OCI-LY3 (cell line): Measurements from ENCODE around the gene RFTN1.

Experiments
- EZH2phosphoT487 ChIP-seq: fragments of 200-600 bp; shearing (Covaris generic); IDR thresholded peaks from 2 replicates; pipeline ENCODE4 v1.6.1; 2018; ENCODE audit warnings: antibody characterized with exemption, mixed run types, low read depth
- TF ChIP-seq, protein P1 (sequence below): fragments of 200-600, 300-600 bp; sonication (generic); IDR thresholded peaks from 2 replicates; pipeline ENCODE4 v1.5.1; 2014; ENCODE audit warnings: antibody characterized with exemption, low read length, low read depth

DNA sequence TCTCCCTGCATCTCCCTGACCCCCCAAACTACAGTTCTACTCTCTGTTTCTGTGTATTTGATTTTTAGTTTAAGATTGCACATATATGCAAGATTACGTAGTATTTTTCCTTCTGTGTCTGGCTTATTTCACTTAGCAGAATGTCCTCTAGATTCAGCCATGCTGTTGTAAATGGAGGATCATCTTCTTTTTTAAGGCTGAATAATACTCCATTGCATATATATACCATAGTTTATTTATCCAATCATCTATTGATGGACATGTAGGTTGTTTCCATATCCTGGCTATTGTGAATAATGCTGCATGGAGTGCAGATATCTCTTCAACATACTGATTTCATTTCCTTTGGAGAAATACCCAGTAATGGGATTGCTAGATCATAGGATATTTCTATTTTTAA is 70.8 kb downstream of the RFTN1 start:
- TF ChIP-seq, protein P1, sequence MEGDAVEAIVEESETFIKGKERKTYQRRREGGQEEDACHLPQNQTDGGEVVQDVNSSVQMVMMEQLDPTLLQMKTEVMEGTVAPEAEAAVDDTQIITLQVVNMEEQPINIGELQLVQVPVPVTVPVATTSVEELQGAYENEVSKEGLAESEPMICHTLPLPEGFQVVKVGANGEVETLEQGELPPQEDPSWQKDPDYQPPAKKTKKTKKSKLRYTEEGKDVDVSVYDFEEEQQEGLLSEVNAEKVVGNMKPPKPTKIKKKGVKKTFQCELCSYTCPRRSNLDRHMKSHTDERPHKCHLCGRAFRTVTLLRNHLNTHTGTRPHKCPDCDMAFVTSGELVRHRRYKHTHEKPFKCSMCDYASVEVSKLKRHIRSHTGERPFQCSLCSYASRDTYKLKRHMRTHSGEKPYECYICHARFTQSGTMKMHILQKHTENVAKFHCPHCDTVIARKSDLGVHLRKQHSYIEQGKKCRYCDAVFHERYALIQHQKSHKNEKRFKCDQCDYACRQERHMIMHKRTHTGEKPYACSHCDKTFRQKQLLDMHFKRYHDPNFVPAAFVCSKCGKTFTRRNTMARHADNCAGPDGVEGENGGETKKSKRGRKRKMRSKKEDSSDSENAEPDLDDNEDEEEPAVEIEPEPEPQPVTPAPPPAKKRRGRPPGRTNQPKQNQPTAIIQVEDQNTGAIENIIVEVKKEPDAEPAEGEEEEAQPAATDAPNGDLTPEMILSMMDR, result no peak
- TF ChIP-seq EZH2phosphoT487, result no peak
